GM18909 (cell line): ENCODE data around the gene CC2D2B.

Experiments
- ATAC-seq: cut with Tn5 transposase; IDR thresholded peaks from one replicate; pipeline ENCODE4 v1.9.1; 2021; ENCODE audit warnings: mild to moderate bottlenecking; ENCODE audit not compliant: unreplicated experiment, poor library complexity

The CC2D2B gene

GRCh38 chr10:96072674-96073073, 164.9 kb downstream of the CC2D2B start:
- ATAC-seq, result no peak

- ATAC-seq, result no peak
Observed at GRCh38 chr10:96073722-96074121, 165.9 kb downstream of the CC2D2B start.

- ATAC-seq, result no peak
Observed at GRCh38 chr10:96074776-96075175, 167.0 kb downstream of the CC2D2B start.

- ATAC-seq, result no peak
Observed at GRCh38 chr10:96075977-96076376, 168.2 kb downstream of the CC2D2B start.

GRCh38 chr10:96077156-96077555, 169.4 kb downstream of the CC2D2B start:
- ATAC-seq, result no peak

- no peak for ATAC-seq
Observed at GRCh38 chr10:96082153-96082552, 174.4 kb downstream of the CC2D2B start.
